Activated B cell treated with CpG ODN at 0.5 μM for 24 hours (primary cell): ENCODE results near the gene ZNF521. TPM values are rescaled to one million over a fixed set of nuclear protein-coding genes. Genes with fewer than 3 reads are reported as not detected.

ENCODE experiments used
- ATAC-seq: fragments of 200-7000 bp; cut with Tn5 transposase; one replicate; pipeline ENCODE4 v1.10.0; 2021; ENCODE audit warnings: low read depth, mild to moderate bottlenecking, moderate library complexity
- CTCF ChIA-PET: fragments of 350-600 bp; sonication (Branson Sonifier 250); formaldehyde crosslinking; loops from one replicate; lab custom pipeline; 2021; ENCODE audit warnings: antibody characterized with exemption; lab: Charles Lee
- POLR2A ChIA-PET: fragments of 350-600 bp; sonication (Branson Sonifier 250); formaldehyde crosslinking; loops from one replicate; lab custom pipeline; 2021; ENCODE audit warnings: antibody characterized with exemption; lab: Charles Lee
- DNase-seq: peaks from one replicate; pipeline ENCODE4 v3.0.0; 2022
- H3K27ac Mint-ChIP-seq: one replicate; pipeline ENCODE4 v1.8.0; 2020; ENCODE audit warnings: mixed read lengths
- H3K27me3 Mint-ChIP-seq: one replicate; pipeline ENCODE4 v1.8.0; 2021; ENCODE audit warnings: mixed read lengths
- H3K36me3 Mint-ChIP-seq: one replicate; pipeline ENCODE4 v1.8.0; 2021; ENCODE audit warnings: low read depth, mixed read lengths
- H3K4me1 Mint-ChIP-seq: one replicate; pipeline ENCODE4 v1.8.0; 2021; ENCODE audit warnings: mixed read lengths
- H3K4me3 Mint-ChIP-seq: one replicate; pipeline ENCODE4 v1.8.0; 2020; ENCODE audit warnings: mild to moderate bottlenecking, mixed read lengths
- H3K9me3 Mint-ChIP-seq: one replicate; pipeline ENCODE4 v1.8.0; 2020; ENCODE audit warnings: mixed read lengths
- intact Hi-C: fragments of 100-400 bp; cut with micrococcal nuclease; formaldehyde crosslinking; loops from one replicate; pipeline ENCODE4 v1.15.1; 2024
- total RNA-seq: library from RNA; stranded (reverse); gene quantifications from 2 replicates; pipeline ENCODE4 v1.2.3, GENCODE V29; 2022
- TF ChIP-seq, protein P1 (sequence below): fragments of 200-600 bp; IDR thresholded peaks from one replicate; pipeline ENCODE4 v1.8.0; 2022; ENCODE audit warnings: antibody characterized with exemption, mild to moderate bottlenecking

Gene ZNF521
- total RNA-seq, 1 donor from 2014 or later: 0.16 TPM

DNA sequence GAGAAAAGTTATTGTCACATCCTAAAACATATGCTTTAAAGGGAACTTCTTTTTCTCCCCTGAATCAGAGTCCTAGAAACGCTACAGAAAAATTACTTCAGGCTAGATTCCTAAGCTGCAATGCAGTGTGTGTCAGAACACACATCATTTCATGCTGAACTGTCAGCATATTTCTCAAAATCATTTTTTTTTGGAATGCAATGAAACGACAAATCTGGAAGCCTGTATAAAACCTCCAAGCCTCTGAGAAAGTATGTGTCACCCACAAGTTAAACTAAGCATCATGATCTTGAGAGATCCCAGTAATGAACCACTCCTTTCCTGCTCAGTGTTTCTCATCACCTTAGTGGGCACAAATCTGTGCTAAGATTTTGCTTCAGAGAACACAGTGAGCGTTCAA lies 276.2 kb downstream of the ZNF521 start:
- CTCF ChIA-PET: no interaction called here
- DNase-seq (no peak), ATAC-seq (no peak)
- Mint-ChIP-seq H3K27ac (no peak overlapping the region), H3K4me1 (no peaks in the 10 kb centered on the region), H3K4me3 (no peak overlapping the region), H3K36me3 (no peaks in the 10 kb centered on the region), H3K27me3 (no peaks in the 10 kb centered on the region), H3K9me3 (no peaks in the 10 kb centered on the region)
- TF ChIP-seq, protein P1, sequence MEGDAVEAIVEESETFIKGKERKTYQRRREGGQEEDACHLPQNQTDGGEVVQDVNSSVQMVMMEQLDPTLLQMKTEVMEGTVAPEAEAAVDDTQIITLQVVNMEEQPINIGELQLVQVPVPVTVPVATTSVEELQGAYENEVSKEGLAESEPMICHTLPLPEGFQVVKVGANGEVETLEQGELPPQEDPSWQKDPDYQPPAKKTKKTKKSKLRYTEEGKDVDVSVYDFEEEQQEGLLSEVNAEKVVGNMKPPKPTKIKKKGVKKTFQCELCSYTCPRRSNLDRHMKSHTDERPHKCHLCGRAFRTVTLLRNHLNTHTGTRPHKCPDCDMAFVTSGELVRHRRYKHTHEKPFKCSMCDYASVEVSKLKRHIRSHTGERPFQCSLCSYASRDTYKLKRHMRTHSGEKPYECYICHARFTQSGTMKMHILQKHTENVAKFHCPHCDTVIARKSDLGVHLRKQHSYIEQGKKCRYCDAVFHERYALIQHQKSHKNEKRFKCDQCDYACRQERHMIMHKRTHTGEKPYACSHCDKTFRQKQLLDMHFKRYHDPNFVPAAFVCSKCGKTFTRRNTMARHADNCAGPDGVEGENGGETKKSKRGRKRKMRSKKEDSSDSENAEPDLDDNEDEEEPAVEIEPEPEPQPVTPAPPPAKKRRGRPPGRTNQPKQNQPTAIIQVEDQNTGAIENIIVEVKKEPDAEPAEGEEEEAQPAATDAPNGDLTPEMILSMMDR: no peak
- POLR2A ChIA-PET: no interaction called here
- intact Hi-C loops: no loop called here

DNA sequence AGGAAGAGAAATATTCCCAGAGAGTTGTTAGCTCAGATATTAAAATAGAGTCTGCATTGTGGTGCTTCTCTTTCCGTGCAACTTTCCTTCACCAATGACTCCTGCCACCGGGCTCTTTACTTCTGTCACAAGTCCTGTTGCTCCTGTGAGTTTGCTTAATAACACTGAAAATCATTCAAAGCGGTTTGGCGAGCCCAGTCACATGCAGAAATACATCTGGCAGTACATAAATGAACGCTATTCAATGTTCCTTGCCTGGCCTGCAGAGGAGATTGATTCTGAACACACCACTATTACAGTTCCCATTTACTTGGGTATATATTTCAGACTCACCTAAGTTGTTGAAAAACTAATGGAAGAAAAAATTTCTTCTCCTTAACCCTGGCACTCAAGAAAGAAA lies 276.6 kb downstream of the ZNF521 start:
- H3K36me3 Mint-ChIP-seq: no peaks in the 10 kb centered on the region
- H3K4me3 Mint-ChIP-seq: no peak overlapping the region
- TF ChIP-seq, protein P1: no peak
- intact Hi-C loops: no loop called here
- DNase-seq: no peak
- no peaks in the 10 kb centered on the region for H3K4me1 Mint-ChIP-seq
- no peaks in the 10 kb centered on the region for H3K9me3 Mint-ChIP-seq
- H3K27ac Mint-ChIP-seq: no peak overlapping the region
- ChIA-PET CTCF (no interaction called here), POLR2A (no interaction called here)
- H3K27me3 Mint-ChIP-seq: no peaks in the 10 kb centered on the region
- no peak for ATAC-seq

DNA sequence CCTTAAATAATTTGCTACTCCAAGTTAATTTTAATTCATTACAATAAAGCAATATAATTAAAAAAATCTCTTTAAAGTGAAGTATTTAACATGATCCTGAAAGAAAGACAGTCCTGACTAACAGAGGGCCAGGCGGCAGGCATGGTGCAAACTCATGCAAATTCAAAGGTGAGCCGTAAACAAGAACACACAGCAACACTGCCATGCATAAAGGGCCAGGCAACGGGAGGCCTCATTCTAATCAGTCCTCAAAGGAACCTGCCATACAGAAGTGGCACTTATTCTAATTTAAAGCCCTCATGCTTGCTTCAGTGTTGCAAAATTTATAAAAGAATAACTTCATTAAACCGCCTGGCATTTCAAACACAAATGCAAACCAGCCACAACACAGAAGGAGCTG lies 277.0 kb downstream of the ZNF521 start:
- ChIA-PET CTCF (no interaction called here), POLR2A (no interaction called here)
- no peak overlapping the region for H3K4me3 Mint-ChIP-seq
- no peaks in the 10 kb centered on the region for H3K9me3 Mint-ChIP-seq
- H3K4me1 Mint-ChIP-seq: no peaks in the 10 kb centered on the region
- ATAC-seq: no peak
- no peak for DNase-seq
- intact Hi-C loops: no loop called here
- no peaks in the 10 kb centered on the region for H3K27me3 Mint-ChIP-seq
- no peak overlapping the region for H3K27ac Mint-ChIP-seq
- TF ChIP-seq, protein P1: no peak
- no peaks in the 10 kb centered on the region for H3K36me3 Mint-ChIP-seq

DNA sequence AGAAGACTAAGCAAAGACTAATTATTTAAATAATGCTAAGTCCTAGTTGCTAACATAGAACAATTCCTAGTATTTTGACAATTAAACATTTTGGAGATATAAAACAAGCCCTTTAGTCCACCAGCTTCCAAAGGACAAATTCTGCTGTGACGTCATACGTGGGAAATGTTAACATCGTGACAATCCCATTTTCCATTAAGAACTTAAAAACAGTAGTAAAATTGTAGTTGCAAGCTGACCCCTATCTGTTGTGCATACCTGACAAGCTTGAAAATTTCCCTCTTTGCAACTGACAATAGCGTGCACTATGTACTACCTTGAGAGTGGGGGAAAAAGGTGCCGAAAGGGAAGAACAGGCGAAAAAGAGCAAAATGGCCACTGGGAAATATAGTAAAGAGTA lies 279.8 kb downstream of the ZNF521 start:
- TF ChIP-seq, protein P1: no peak
- Mint-ChIP-seq H3K36me3 (no peaks in the 10 kb centered on the region), H3K4me1 (no peaks in the 10 kb centered on the region), H3K4me3 (no peak overlapping the region), H3K27ac (no peak overlapping the region), H3K27me3 (no peaks in the 10 kb centered on the region), H3K9me3 (no peaks in the 10 kb centered on the region)
- ChIA-PET CTCF (no interaction called here), POLR2A (no interaction called here)
- ATAC-seq: no peak
- intact Hi-C loops: no loop called here
- no peak for DNase-seq

DNA sequence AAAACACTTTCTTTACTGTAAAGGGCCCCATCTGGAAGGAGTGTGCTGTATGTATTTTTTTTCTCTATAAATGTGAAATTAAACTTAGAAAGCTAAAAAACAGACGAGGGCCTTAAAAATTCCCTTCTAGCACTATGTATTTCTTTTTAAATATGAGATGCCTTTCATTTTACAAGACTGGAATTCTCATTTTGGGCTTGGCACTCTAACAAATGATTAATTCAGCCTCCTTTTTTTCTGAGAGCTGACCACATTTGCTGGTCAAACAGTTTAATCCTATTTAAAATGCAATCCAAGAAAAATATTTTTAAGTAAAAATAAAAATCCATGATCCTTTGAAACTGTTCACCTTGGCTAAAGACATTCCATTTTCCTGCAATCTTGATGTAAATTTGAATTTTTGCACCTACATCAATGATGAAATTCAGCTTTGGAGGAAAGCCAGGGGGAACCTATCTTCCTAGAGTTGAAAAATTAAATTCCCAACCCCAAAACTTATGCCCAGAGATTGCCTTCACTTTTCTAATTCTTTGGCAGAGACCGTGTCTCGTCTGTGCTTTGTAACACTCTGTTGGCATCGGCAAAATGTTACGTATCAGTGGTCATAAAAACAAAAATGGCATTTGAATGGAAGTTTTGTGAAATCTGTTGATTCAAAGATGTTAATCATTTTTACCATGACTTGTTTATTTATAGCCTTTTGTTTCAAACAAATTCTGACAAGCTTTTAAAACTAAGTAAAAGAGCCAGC lies 284.5 kb downstream of the ZNF521 start:
- H3K27ac Mint-ChIP-seq: no peak overlapping the region
- no peaks in the 10 kb centered on the region for H3K9me3 Mint-ChIP-seq
- TF ChIP-seq, protein P1: no peak
- no peaks in the 10 kb centered on the region for H3K4me1 Mint-ChIP-seq
- H3K36me3 Mint-ChIP-seq: no peaks in the 10 kb centered on the region
- DNase-seq (no peak), ATAC-seq (no peak)
- ChIA-PET POLR2A (no interaction called here), CTCF (no interaction called here)
- H3K4me3 Mint-ChIP-seq: no peak overlapping the region
- H3K27me3 Mint-ChIP-seq: no peaks in the 10 kb centered on the region
- intact Hi-C loops: no loop called here
